Measurements from ENCODE around the gene MARCHF2. TPM values are rescaled to one million over a fixed set of nuclear protein-coding genes. Genes with fewer than 3 reads are reported as not detected.

Gene MARCHF2
- total and polyA plus RNA-seq, 7 experiments from 2014 or later = 18.0 to 42.1 (median 23.4) TPM

GRCh38 chr19:8461891-8462290 lies 48.8 kb downstream of the MARCHF2 start:
- peaks cover 6% of the 10 kb centered on the region in 2 donors for H3K4me1 ChIP-seq (ENCODE audit: control insufficient read depth in 2 of 2, insufficient read depth in 2 of 2, low read length in 2 of 2)
- peaks cover 39 to 82% (median 64%) of the 10 kb centered on the region in 7 donors for H3K4me1 Mint-ChIP-seq
- no peak overlapping the region for H3K27ac Mint-ChIP-seq
- intact Hi-C loops (cut with micrococcal nuclease) = no loop called here
- H3K27me3 ChIP-seq (ENCODE audit: control insufficient read depth in 2 of 2, insufficient read depth in 2 of 2, low read length in 2 of 2) = no peaks in the 10 kb centered on the region
- ATAC-seq (no peak), DNase-seq (no peak)
- H3K9me3 Mint-ChIP-seq = no peaks in the 10 kb centered on the region
- no peak overlapping the region for H3K27ac ChIP-seq (ENCODE audit: low read depth, low read length)
- peaks cover 25 to 90% (median 36%) of the 10 kb centered on the region in 3 experiments for H3K36me3 ChIP-seq (ENCODE audit: control insufficient read depth in 2 of 3, insufficient read depth in 3 of 3, low read length in 3 of 3)
- H3K4me3 ChIP-seq (ENCODE audit: low read length) = no peak overlapping the region
- H3K36me3 Mint-ChIP-seq = peaks cover 16 to 53% (median 24%) of the 10 kb centered on the region in 5 donors
- ChIA-PET POLR2A (interaction anchor here (0.5 to 1.0 kb wide), 5 partner anchors 10 to 263 kb away, joined by 3 to 5 read pairs (median 4); partner anchors contain the start of gene HNRNPM), CTCF (interaction anchor here (0.6 to 1.6 kb wide), 3 partner anchors 9 to 117 kb away, joined by 3 to 5 read pairs (median 3); no protein-coding TSS in a partner anchor)
- H3K27me3 Mint-ChIP-seq = no peaks in the 10 kb centered on the region
- no peak overlapping the region for H3K4me3 Mint-ChIP-seq
- H3K9me3 ChIP-seq (ENCODE audit: control insufficient read depth in 2 of 3, low read length in 3 of 3) = no peaks in the 10 kb centered on the region

- peak overlapping the region in 1 of 9 donors; percentile 34 for H3K27ac Mint-ChIP-seq
- no peak for ATAC-seq
- no peaks in the 10 kb centered on the region for H3K27me3 Mint-ChIP-seq
- Histone ChIP-seq H3K4me3 (ENCODE audit: low read length) (no peak overlapping the region), H3K4me1 (ENCODE audit: control insufficient read depth in 2 of 2, insufficient read depth in 2 of 2, low read length in 2 of 2) (peaks cover 6% of the 10 kb centered on the region in 2 donors), H3K27ac (ENCODE audit: low read depth, low read length) (no peak overlapping the region), H3K27me3 (ENCODE audit: control insufficient read depth in 2 of 2, insufficient read depth in 2 of 2, low read length in 2 of 2) (no peaks in the 10 kb centered on the region), H3K9me3 (ENCODE audit: control insufficient read depth in 2 of 3, low read length in 3 of 3) (no peaks in the 10 kb centered on the region), H3K36me3 (ENCODE audit: control insufficient read depth in 2 of 3, insufficient read depth in 3 of 3, low read length in 3 of 3) (peaks cover 21 to 90% (median 39%) of the 10 kb centered on the region in 3 experiments)
- H3K9me3 Mint-ChIP-seq = no peaks in the 10 kb centered on the region
- no peak for DNase-seq
- H3K4me3 Mint-ChIP-seq = no peak overlapping the region
- H3K4me1 Mint-ChIP-seq = peaks cover 40 to 81% (median 58%) of the 10 kb centered on the region in 7 donors
- intact Hi-C loops (cut with micrococcal nuclease) = no loop called here
- POLR2A ChIA-PET = interaction anchor here (0.7 to 1.0 kb wide), 4 partner anchors 11 to 20 kb away, joined by 3 to 4 read pairs (median 4); partner anchors contain the start of gene HNRNPM
- CTCF ChIA-PET = interaction anchor here (1.1 to 2.2 kb wide), 4 partner anchors 9 to 118 kb away, joined by 3 to 6 read pairs (median 4); no protein-coding TSS in a partner anchor
- peaks cover 16 to 60% (median 31%) of the 10 kb centered on the region in 5 donors for H3K36me3 Mint-ChIP-seq
Observed at GRCh38 chr19:8462571-8462970, 49.5 kb downstream of the MARCHF2 start.

DNA sequence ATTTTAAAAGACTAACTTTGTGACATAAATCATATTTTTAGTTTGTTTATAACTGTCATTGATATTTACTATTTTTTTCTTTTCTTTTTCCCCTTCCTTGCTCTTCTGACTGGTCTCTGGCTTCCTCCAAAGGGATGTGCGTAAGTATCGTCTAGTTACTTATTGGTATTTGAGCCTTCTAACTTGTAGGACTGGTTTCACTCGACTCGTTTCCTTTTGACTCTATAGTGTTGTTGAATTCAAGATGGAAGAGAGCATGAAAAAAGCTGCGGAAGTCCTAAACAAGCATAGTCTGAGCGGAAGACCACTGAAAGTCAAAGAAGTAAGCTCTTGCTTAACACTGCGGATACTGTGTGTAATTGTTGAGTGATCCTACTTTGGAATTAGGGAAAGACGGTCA lies 50.3 kb downstream of the MARCHF2 start:
- ChIA-PET POLR2A (interaction anchor here (1.0 kb wide), 1 partner anchor 19 kb away, joined by 3 read pairs; no protein-coding TSS in a partner anchor), CTCF (interaction anchor here (0.6 to 2.2 kb wide), 4 partner anchors 24 to 124 kb away, joined by 3 to 6 read pairs (median 4); no protein-coding TSS in a partner anchor)
- Mint-ChIP-seq H3K36me3 (peaks cover 16 to 66% (median 37%) of the 10 kb centered on the region in 5 donors), H3K4me3 (no peak overlapping the region), H3K4me1 (peaks cover 37 to 78% (median 54%) of the 10 kb centered on the region in 7 donors), H3K9me3 (no peaks in the 10 kb centered on the region), H3K27me3 (no peaks in the 10 kb centered on the region), H3K27ac (no peak overlapping the region)
- Histone ChIP-seq H3K27ac (ENCODE audit: low read depth, low read length) (no peak overlapping the region), H3K4me3 (ENCODE audit: low read length) (no peak overlapping the region), H3K36me3 (ENCODE audit: control insufficient read depth in 2 of 3, insufficient read depth in 3 of 3, low read length in 3 of 3) (peaks cover 25 to 90% (median 44%) of the 10 kb centered on the region in 3 experiments), H3K9me3 (ENCODE audit: control insufficient read depth in 2 of 3, low read length in 3 of 3) (no peaks in the 10 kb centered on the region), H3K4me1 (ENCODE audit: control insufficient read depth in 2 of 2, insufficient read depth in 2 of 2, low read length in 2 of 2) (peaks cover 0 to 6% of the 10 kb centered on the region in 2 donors), H3K27me3 (ENCODE audit: control insufficient read depth in 2 of 2, insufficient read depth in 2 of 2, low read length in 2 of 2) (no peaks in the 10 kb centered on the region)
- ATAC-seq (no peak), DNase-seq (no peak)
- intact Hi-C loops (cut with micrococcal nuclease) = no loop called here

DNA sequence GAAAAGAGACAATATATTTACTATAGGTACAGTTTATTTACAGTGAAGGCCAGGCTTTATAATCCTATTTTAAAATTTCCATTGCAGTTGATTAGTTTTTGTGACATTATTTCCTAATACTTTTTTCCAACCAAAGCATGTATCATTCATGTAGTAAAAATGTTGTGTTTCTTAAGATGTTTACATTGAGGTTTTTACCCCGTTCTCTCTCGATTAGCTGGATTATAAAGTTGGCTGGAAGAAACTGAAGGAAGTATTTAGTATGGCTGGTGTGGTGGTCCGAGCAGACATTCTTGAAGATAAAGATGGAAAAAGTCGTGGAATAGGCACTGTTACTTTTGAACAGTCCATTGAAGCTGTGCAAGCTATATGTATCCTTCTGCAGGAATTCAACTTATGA lies 52.9 kb downstream of the MARCHF2 start:
- peaks cover 18 to 64% (median 45%) of the 10 kb centered on the region in 7 donors for H3K4me1 Mint-ChIP-seq
- no peaks in the 10 kb centered on the region for H3K9me3 Mint-ChIP-seq
- Histone ChIP-seq H3K27ac (ENCODE audit: low read depth, low read length) (no peak overlapping the region), H3K27me3 (ENCODE audit: control insufficient read depth in 2 of 2, insufficient read depth in 2 of 2, low read length in 2 of 2) (no peaks in the 10 kb centered on the region), H3K4me1 (ENCODE audit: control insufficient read depth in 2 of 2, insufficient read depth in 2 of 2, low read length in 2 of 2) (peaks cover 0 to 5% of the 10 kb centered on the region in 2 donors), H3K36me3 (ENCODE audit: control insufficient read depth in 2 of 3, insufficient read depth in 3 of 3, low read length in 3 of 3) (peaks cover 48 to 96% (median 60%) of the 10 kb centered on the region in 3 experiments), H3K4me3 (ENCODE audit: low read length) (no peak overlapping the region), H3K9me3 (ENCODE audit: control insufficient read depth in 2 of 3, low read length in 3 of 3) (no peaks in the 10 kb centered on the region)
- no peak for DNase-seq
- no peak for ATAC-seq
- CTCF ChIA-PET = no interaction called here
- H3K27ac Mint-ChIP-seq = peak overlapping the region in 2 of 9 donors; percentile 40 to 54
- intact Hi-C loops (cut with micrococcal nuclease) = no loop called here
- POLR2A ChIA-PET = no interaction called here
- H3K4me3 Mint-ChIP-seq = no peak overlapping the region
- H3K27me3 Mint-ChIP-seq = no peaks in the 10 kb centered on the region
- peaks cover 23 to 81% (median 49%) of the 10 kb centered on the region in 5 donors for H3K36me3 Mint-ChIP-seq

DNA sequence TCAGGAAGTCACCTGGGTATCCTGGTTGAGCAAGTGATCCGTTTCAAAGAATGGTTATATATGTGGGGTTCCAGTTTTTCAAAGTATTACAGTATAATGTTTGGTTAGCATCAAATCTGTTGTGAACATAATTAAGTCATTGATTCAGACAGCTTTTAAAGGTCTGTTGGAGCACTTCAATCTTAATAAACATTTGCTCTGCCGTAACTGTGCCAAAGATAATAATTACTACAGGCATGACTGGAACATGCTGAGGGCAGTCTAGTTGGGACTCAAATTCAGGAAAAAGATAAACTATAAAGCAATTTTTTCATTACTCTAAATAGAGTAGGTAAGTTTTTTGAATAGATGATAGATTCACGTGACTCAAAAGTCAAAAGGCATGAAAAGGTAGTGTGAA lies 55.0 kb downstream of the MARCHF2 start:
- Mint-ChIP-seq H3K4me3 (no peak overlapping the region), H3K27me3 (no peaks in the 10 kb centered on the region), H3K9me3 (no peaks in the 10 kb centered on the region), H3K36me3 (peaks cover 23 to 73% (median 49%) of the 10 kb centered on the region in 5 donors), H3K27ac (no peak overlapping the region), H3K4me1 (peaks cover 7 to 45% (median 34%) of the 10 kb centered on the region in 7 donors)
- no peaks in the 10 kb centered on the region for H3K27me3 ChIP-seq (ENCODE audit: control insufficient read depth in 2 of 2, insufficient read depth in 2 of 2, low read length in 2 of 2)
- no peak overlapping the region for H3K4me3 ChIP-seq (ENCODE audit: low read length)
- POLR2A ChIA-PET = interaction anchor here (0.8 kb wide), 1 partner anchor 10 kb away, joined by 10 read pairs; no protein-coding TSS in a partner anchor
- H3K36me3 ChIP-seq (ENCODE audit: control insufficient read depth in 2 of 3, insufficient read depth in 3 of 3, low read length in 3 of 3) = peaks cover 59 to 100% (median 67%) of the 10 kb centered on the region in 3 experiments
- DNase-seq (no peak), ATAC-seq (no peak)
- H3K4me1 ChIP-seq (ENCODE audit: control insufficient read depth in 2 of 2, insufficient read depth in 2 of 2, low read length in 2 of 2) = no peaks in the 10 kb centered on the region
- intact Hi-C loops (cut with micrococcal nuclease) = no loop called here
- CTCF ChIA-PET = no interaction called here
- no peak overlapping the region for H3K27ac ChIP-seq (ENCODE audit: low read depth, low read length)
- no peaks in the 10 kb centered on the region for H3K9me3 ChIP-seq (ENCODE audit: control insufficient read depth in 2 of 3, low read length in 3 of 3)

DNA sequence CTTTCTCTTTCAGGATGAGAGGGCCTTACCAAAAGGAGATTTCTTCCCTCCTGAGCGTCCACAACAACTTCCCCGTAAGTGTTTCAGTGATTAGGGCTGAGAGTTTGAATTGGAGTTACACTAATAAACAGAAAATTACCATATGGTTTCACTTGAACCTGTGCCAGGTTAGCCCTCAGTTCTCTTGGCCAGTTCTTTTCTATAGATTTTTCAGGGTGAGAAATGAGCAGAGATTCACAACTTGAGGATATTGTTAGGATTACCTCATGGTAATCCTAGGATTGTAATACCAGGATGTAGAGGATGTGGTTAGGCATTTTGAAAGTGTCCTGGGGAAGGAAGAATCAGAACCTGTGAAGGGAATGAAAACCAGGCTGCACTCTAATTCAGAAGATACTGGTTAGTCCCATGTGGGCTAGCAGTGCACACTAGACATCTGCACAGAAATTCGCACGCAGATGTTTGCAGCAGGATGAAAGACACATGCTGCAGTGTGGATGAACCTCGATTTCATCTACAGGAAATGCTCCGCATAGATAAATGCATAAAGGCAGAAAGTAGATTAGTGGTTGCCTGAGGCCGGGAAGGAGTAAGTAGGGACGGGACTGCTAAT lies 55.8 kb downstream of the MARCHF2 start:
- ChIA-PET POLR2A (no interaction called here), CTCF (no interaction called here)
- peaks cover 63 to 99% (median 68%) of the 10 kb centered on the region in 3 experiments for H3K36me3 ChIP-seq (ENCODE audit: control insufficient read depth in 2 of 3, insufficient read depth in 3 of 3, low read length in 3 of 3)
- H3K4me3 ChIP-seq (ENCODE audit: low read length) = no peak overlapping the region
- H3K9me3 ChIP-seq (ENCODE audit: control insufficient read depth in 2 of 3, low read length in 3 of 3) = no peaks in the 10 kb centered on the region
- no peaks in the 10 kb centered on the region for H3K27me3 ChIP-seq (ENCODE audit: control insufficient read depth in 2 of 2, insufficient read depth in 2 of 2, low read length in 2 of 2)
- Mint-ChIP-seq H3K27ac (peak overlapping the region in 7 of 9 donors; percentile 4 to 80 (median 34)), H3K36me3 (peaks cover 19 to 73% (median 50%) of the 10 kb centered on the region in 5 donors), H3K27me3 (no peaks in the 10 kb centered on the region), H3K4me1 (peaks cover 6 to 48% (median 32%) of the 10 kb centered on the region in 7 donors), H3K9me3 (no peaks in the 10 kb centered on the region), H3K4me3 (no peak overlapping the region)
- H3K27ac ChIP-seq (ENCODE audit: low read depth, low read length) = no peak overlapping the region
- DNase-seq (no peak), ATAC-seq (no peak)
- no peaks in the 10 kb centered on the region for H3K4me1 ChIP-seq (ENCODE audit: control insufficient read depth in 2 of 2, insufficient read depth in 2 of 2, low read length in 2 of 2)
- intact Hi-C loops (cut with micrococcal nuclease) = no loop called here
